ENCODE results near the gene PPARG.

DNA sequence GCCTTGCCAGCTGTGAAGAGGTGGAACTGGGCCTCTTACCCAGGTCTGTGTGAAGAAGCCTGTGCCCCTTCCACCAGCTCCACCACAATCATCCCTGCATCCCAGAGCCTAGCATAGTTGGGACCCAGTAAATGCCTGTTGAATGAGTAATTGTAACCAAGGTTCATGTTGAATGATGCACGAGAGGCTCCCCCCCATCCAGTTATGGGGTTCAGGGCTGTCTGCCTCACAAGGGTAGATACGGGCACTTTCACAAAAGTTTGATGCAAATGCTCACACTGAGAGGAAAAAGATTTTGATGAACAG lies 165.9 kb downstream of the PPARG start:
- TF ChIP-seq, protein P1, sequence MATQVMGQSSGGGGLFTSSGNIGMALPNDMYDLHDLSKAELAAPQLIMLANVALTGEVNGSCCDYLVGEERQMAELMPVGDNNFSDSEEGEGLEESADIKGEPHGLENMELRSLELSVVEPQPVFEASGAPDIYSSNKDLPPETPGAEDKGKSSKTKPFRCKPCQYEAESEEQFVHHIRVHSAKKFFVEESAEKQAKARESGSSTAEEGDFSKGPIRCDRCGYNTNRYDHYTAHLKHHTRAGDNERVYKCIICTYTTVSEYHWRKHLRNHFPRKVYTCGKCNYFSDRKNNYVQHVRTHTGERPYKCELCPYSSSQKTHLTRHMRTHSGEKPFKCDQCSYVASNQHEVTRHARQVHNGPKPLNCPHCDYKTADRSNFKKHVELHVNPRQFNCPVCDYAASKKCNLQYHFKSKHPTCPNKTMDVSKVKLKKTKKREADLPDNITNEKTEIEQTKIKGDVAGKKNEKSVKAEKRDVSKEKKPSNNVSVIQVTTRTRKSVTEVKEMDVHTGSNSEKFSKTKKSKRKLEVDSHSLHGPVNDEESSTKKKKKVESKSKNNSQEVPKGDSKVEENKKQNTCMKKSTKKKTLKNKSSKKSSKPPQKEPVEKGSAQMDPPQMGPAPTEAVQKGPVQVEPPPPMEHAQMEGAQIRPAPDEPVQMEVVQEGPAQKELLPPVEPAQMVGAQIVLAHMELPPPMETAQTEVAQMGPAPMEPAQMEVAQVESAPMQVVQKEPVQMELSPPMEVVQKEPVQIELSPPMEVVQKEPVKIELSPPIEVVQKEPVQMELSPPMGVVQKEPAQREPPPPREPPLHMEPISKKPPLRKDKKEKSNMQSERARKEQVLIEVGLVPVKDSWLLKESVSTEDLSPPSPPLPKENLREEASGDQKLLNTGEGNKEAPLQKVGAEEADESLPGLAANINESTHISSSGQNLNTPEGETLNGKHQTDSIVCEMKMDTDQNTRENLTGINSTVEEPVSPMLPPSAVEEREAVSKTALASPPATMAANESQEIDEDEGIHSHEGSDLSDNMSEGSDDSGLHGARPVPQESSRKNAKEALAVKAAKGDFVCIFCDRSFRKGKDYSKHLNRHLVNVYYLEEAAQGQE (IDR thresholded peaks at IDR 0.05; ENCODE audit: low read depth, low read length) = no peak
- TF ChIP-seq EP300 (IDR thresholded peaks at IDR 0.05; ENCODE audit: borderline replicate concordance in 1 of 2, low read depth in 1 of 2, low read length in 1 of 2) (no peak), RFX5 (IDR thresholded peaks at IDR 0.05; ENCODE audit: low read length) (no peak), NRF1 (IDR thresholded peaks at IDR 0.05; ENCODE audit: low read depth, low read length) (no peak), POLR2AphosphoS5 (IDR thresholded peaks at IDR 0.05; ENCODE audit: low read depth, low read length) (no peak), MEF2A (IDR thresholded peaks at IDR 0.05; ENCODE audit: borderline replicate concordance, low read depth) (no peak), TCF12 (IDR thresholded peaks at IDR 0.05) (no peak), SMC3 (IDR thresholded peaks at IDR 0.05; ENCODE audit: low read depth, low read length) (no peak), MXI1 (IDR thresholded peaks at IDR 0.05; ENCODE audit: low read depth, low read length) (no peak), ELF1 (IDR thresholded peaks at IDR 0.05) (no peak), CHD2 (IDR thresholded peaks at IDR 0.05; ENCODE audit: low read length, partially characterized antibody) (no peak), GATA2 (CRISPR knock-in tag; IDR thresholded peaks at IDR 0.05) (no peak)
- TF ChIP-seq, protein P2, sequence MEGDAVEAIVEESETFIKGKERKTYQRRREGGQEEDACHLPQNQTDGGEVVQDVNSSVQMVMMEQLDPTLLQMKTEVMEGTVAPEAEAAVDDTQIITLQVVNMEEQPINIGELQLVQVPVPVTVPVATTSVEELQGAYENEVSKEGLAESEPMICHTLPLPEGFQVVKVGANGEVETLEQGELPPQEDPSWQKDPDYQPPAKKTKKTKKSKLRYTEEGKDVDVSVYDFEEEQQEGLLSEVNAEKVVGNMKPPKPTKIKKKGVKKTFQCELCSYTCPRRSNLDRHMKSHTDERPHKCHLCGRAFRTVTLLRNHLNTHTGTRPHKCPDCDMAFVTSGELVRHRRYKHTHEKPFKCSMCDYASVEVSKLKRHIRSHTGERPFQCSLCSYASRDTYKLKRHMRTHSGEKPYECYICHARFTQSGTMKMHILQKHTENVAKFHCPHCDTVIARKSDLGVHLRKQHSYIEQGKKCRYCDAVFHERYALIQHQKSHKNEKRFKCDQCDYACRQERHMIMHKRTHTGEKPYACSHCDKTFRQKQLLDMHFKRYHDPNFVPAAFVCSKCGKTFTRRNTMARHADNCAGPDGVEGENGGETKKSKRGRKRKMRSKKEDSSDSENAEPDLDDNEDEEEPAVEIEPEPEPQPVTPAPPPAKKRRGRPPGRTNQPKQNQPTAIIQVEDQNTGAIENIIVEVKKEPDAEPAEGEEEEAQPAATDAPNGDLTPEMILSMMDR (IDR thresholded peaks at IDR 0.05) = no peak
- TF ChIP-seq, protein P3, sequence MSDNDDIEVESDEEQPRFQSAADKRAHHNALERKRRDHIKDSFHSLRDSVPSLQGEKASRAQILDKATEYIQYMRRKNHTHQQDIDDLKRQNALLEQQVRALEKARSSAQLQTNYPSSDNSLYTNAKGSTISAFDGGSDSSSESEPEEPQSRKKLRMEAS (IDR thresholded peaks at IDR 0.05; ENCODE audit: low read depth) = no peak

All from SK-N-SH (cell line).